ENCODE data around the gene C6orf62. TPM values are rescaled to one million over a fixed set of nuclear protein-coding genes. Genes with fewer than 3 reads are reported as not detected.

C6orf62 gene
- polyA plus RNA-seq, 1 of the 3 experiments (the other 2 are of a cell fraction), result 36.0 TPM

- peaks cover 26% of the 10 kb centered on the region for H3F3A ChIP-seq (replicated peaks; ENCODE audit: insufficient read depth)
- peaks cover 0 to 15% of the 10 kb centered on the region in 2 experiments; a peak in 2 of 4 replicates for H3K4me1 ChIP-seq (ENCODE audit: control insufficient read depth in 1 of 2, insufficient read depth in 2 of 2, low read depth in 1 of 2, low read length in 1 of 2)
- TF ChIP-seq SMC3 (IDR thresholded peaks at IDR 0.05; ENCODE audit: low read depth, low read length) (no peak), MEF2A (IDR thresholded peaks at IDR 0.05; ENCODE audit: borderline replicate concordance, low read depth) (no peak), TEAD4 (IDR thresholded peaks at IDR 0.05; ENCODE audit: borderline replicate concordance, insufficient read depth) (no peak), NFIC (IDR thresholded peaks at IDR 0.05; ENCODE audit: borderline replicate concordance) (no peak), EP300 (IDR thresholded peaks at IDR 0.05; ENCODE audit: borderline replicate concordance in 1 of 2, low read depth in 1 of 2, low read length in 1 of 2) (no peak), GATA2 (CRISPR knock-in tag; IDR thresholded peaks at IDR 0.05) (no peak), NRF1 (IDR thresholded peaks at IDR 0.05; ENCODE audit: low read depth, low read length) (no peak)
- TF ChIP-seq, protein P1, sequence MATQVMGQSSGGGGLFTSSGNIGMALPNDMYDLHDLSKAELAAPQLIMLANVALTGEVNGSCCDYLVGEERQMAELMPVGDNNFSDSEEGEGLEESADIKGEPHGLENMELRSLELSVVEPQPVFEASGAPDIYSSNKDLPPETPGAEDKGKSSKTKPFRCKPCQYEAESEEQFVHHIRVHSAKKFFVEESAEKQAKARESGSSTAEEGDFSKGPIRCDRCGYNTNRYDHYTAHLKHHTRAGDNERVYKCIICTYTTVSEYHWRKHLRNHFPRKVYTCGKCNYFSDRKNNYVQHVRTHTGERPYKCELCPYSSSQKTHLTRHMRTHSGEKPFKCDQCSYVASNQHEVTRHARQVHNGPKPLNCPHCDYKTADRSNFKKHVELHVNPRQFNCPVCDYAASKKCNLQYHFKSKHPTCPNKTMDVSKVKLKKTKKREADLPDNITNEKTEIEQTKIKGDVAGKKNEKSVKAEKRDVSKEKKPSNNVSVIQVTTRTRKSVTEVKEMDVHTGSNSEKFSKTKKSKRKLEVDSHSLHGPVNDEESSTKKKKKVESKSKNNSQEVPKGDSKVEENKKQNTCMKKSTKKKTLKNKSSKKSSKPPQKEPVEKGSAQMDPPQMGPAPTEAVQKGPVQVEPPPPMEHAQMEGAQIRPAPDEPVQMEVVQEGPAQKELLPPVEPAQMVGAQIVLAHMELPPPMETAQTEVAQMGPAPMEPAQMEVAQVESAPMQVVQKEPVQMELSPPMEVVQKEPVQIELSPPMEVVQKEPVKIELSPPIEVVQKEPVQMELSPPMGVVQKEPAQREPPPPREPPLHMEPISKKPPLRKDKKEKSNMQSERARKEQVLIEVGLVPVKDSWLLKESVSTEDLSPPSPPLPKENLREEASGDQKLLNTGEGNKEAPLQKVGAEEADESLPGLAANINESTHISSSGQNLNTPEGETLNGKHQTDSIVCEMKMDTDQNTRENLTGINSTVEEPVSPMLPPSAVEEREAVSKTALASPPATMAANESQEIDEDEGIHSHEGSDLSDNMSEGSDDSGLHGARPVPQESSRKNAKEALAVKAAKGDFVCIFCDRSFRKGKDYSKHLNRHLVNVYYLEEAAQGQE (IDR thresholded peaks at IDR 0.05; ENCODE audit: low read depth, low read length), result no peak
- no peak overlapping the region for H3K4me2 ChIP-seq
- H3K79me2 ChIP-seq (ENCODE audit: insufficient read depth), result no peaks in the 10 kb centered on the region
- no peaks in the 10 kb centered on the region for H3K9me2 ChIP-seq
- no peaks in the 10 kb centered on the region for H3K36me3 ChIP-seq (replicated peaks in 1 of 2; ENCODE audit: control insufficient read depth in 1 of 2, insufficient read depth in 2 of 2, low read length in 1 of 2)
- no peak overlapping the region for H3K4me3 ChIP-seq (ENCODE audit: low read depth in 2 of 2, low read length in 1 of 2)
- H2AFZ ChIP-seq (ENCODE audit: low read depth), result peak overlapping the region; percentile 72; the same call in 1 of the 2 replicates
- ChIA-PET CTCF (no interaction called here), POLR2A (no interaction called here)
- no peaks in the 10 kb centered on the region for H4K20me1 ChIP-seq (ENCODE audit: insufficient read depth)
- DNase-seq, result no peak
- H3K27me3 ChIP-seq (ENCODE audit: insufficient read depth), result no peaks in the 10 kb centered on the region
- no peak overlapping the region for H3K9ac ChIP-seq
- peak overlapping the region in 1 of 2 experiments; percentile 22; a peak in 1 of 4 replicates for H3K27ac ChIP-seq (ENCODE audit: low read depth in 2 of 2, low read length in 1 of 2)
- no peaks in the 10 kb centered on the region for H3K9me3 ChIP-seq
Measured at GRCh38 chr6:24740861-24741260, 21.9 kb upstream of the C6orf62 start.

- H4K20me1 ChIP-seq (ENCODE audit: insufficient read depth), result no peaks in the 10 kb centered on the region
- WGBS (ENCODE audit: low lambda C conversion rate), result 58% methylated on average over 3 of the region's 3 CpGs
- H2AFZ ChIP-seq (ENCODE audit: low read depth), result no peak overlapping the region
- H3K79me2 ChIP-seq (ENCODE audit: insufficient read depth), result no peaks in the 10 kb centered on the region
- CTCF ChIA-PET, result interaction anchor here (0.6 to 0.8 kb wide), 2 partner anchors 20 to 29 kb away, joined by 3 read pairs; partner anchors contain the start of gene C6orf62
- no peak for TF ChIP-seq MXI1 (IDR thresholded peaks at IDR 0.05; ENCODE audit: low read depth, low read length)
- no peak for TF ChIP-seq SMC3 (IDR thresholded peaks at IDR 0.05; ENCODE audit: low read depth, low read length)
- TF ChIP-seq CHD2 (IDR thresholded peaks at IDR 0.05; ENCODE audit: low read length, partially characterized antibody), result no peak
- no peak for TF ChIP-seq RXRA (IDR thresholded peaks at IDR 0.05; ENCODE audit: borderline replicate concordance, low read depth)
- no peak for TF ChIP-seq EZH2phosphoT487 (IDR thresholded peaks at IDR 0.05; ENCODE audit: borderline replicate concordance, low read depth)
- TF ChIP-seq POLR2AphosphoS5 (IDR thresholded peaks at IDR 0.05; ENCODE audit: low read depth, low read length), result no peak
- TF ChIP-seq JUND (IDR thresholded peaks at IDR 0.05), result no peak
- TF ChIP-seq, protein P2, sequence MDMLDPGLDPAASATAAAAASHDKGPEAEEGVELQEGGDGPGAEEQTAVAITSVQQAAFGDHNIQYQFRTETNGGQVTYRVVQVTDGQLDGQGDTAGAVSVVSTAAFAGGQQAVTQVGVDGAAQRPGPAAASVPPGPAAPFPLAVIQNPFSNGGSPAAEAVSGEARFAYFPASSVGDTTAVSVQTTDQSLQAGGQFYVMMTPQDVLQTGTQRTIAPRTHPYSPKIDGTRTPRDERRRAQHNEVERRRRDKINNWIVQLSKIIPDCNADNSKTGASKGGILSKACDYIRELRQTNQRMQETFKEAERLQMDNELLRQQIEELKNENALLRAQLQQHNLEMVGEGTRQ (IDR thresholded peaks at IDR 0.05; ENCODE audit: borderline replicate concordance, low read depth, low read length), result no peak
- no peak for TF ChIP-seq NRF1 (IDR thresholded peaks at IDR 0.05; ENCODE audit: low read depth, low read length)
- TF ChIP-seq EP300 (IDR thresholded peaks at IDR 0.05; ENCODE audit: borderline replicate concordance in 1 of 2, low read depth in 1 of 2, low read length in 1 of 2), result no peak
- no peak for TF ChIP-seq USF1 (IDR thresholded peaks at IDR 0.05; ENCODE audit: borderline replicate concordance, low read depth)
- no peak for TF ChIP-seq PBX3 (IDR thresholded peaks at IDR 0.05)
- TF ChIP-seq ELF1 (IDR thresholded peaks at IDR 0.05), result no peak
- no peak for TF ChIP-seq NFIC (IDR thresholded peaks at IDR 0.05; ENCODE audit: borderline replicate concordance)
- TF ChIP-seq TCF12 (IDR thresholded peaks at IDR 0.05), result no peak
- TF ChIP-seq, protein P3, sequence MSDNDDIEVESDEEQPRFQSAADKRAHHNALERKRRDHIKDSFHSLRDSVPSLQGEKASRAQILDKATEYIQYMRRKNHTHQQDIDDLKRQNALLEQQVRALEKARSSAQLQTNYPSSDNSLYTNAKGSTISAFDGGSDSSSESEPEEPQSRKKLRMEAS (IDR thresholded peaks at IDR 0.05; ENCODE audit: low read depth), result no peak
- no peak for TF ChIP-seq FOXJ3 (CRISPR knock-in tag; IDR thresholded peaks at IDR 0.05)
- TF ChIP-seq RAD21 (IDR thresholded peaks at IDR 0.05; ENCODE audit: low read length), result no peak
- no peak for TF ChIP-seq TAF1 (IDR thresholded peaks at IDR 0.05; ENCODE audit: borderline replicate concordance, low read depth, low read length)
- no peaks in the 10 kb centered on the region for H3K9me3 ChIP-seq
- H3K9me2 ChIP-seq, result no peaks in the 10 kb centered on the region
- POLR2A ChIA-PET, result no interaction called here
- H3K4me3 ChIP-seq (ENCODE audit: low read depth in 2 of 2, low read length in 1 of 2), result no peak overlapping the region
- H3K36me3 ChIP-seq (replicated peaks in 1 of 2; ENCODE audit: control insufficient read depth in 1 of 2, insufficient read depth in 2 of 2, low read length in 1 of 2), result no peaks in the 10 kb centered on the region
- H3K27me3 ChIP-seq (ENCODE audit: insufficient read depth), result no peaks in the 10 kb centered on the region
- no peak overlapping the region for H3K9ac ChIP-seq
- no peak for DNase-seq
- H3K27ac ChIP-seq (ENCODE audit: low read depth in 2 of 2, low read length in 1 of 2), result no peak overlapping the region
- H3K4me2 ChIP-seq, result no peak overlapping the region
- H3K4me1 ChIP-seq (ENCODE audit: control insufficient read depth in 1 of 2, insufficient read depth in 2 of 2, low read depth in 1 of 2, low read length in 1 of 2), result peaks cover 0 to 10% of the 10 kb centered on the region in 2 experiments; a peak in 2 of 4 replicates
- H3F3A ChIP-seq (replicated peaks; ENCODE audit: insufficient read depth), result peaks cover 18% of the 10 kb centered on the region
Measured at GRCh38 chr6:24738741-24739140, 19.8 kb upstream of the C6orf62 start.
